GM23338 (cell line): ENCODE results near the gene CEACAM21.

Source experiments
- CREB1 ChIP-seq: fragments of 250-450 bp; sonication (Bioruptor Pico); IDR thresholded peaks from 2 replicates; pipeline ENCODE4 v1.5.0; 2020; ENCODE audit warnings: low read depth, mild to moderate bottlenecking, moderate library complexity
- CTCF ChIP-seq, 2 experiments: fragments of 200-600 bp in 1 of 2; sonication (generic) in 1 of 2; conservative IDR thresholded peaks; 2 replicates each; pipeline versions ENCODE4 v1.5.1 to v1.6.1; 2016 to 2017; ENCODE audit warnings: antibody characterized with exemption in 2 of 2, low read depth in 2 of 2, mild to moderate bottlenecking in 2 of 2, moderate library complexity in 1 of 2
- EZH2 ChIP-seq: fragments of 200-600 bp; sonication (generic); IDR thresholded peaks from one replicate; pipeline ENCODE4 v1.8.0; 2017; ENCODE audit warnings: antibody characterized with exemption, mild to moderate bottlenecking, low read depth; ENCODE audit not compliant: unreplicated experiment
- EZH2phosphoT487 ChIP-seq: fragments of 200-600 bp; sonication (generic); IDR thresholded peaks from one replicate; pipeline ENCODE4 v1.8.1; 2018; ENCODE audit warnings: antibody characterized with exemption; ENCODE audit not compliant: unreplicated experiment
- POLR2AphosphoS5 ChIP-seq: IDR thresholded peaks from 2 replicates; pipeline ENCODE4 v1.6.1; 2016; ENCODE audit warnings: antibody characterized with exemption, low read depth
- REST ChIP-seq: IDR thresholded peaks from one replicate; pipeline ENCODE4 v1.6.1; 2018; ENCODE audit warnings: antibody characterized with exemption; ENCODE audit not compliant: unreplicated experiment
- ZNF462 ChIP-seq: fragments of 250-450 bp; sonication (Bioruptor Pico); IDR thresholded peaks from 2 replicates; pipeline ENCODE4 v1.5.0; 2020; ENCODE audit warnings: mild to moderate bottlenecking, moderate library complexity

GRCh38 chr19:41587838-41588210, 11.9 kb downstream of the CEACAM21 start:
- TF ChIP-seq CTCF (conservative IDR thresholded peaks at IDR 0.05; ENCODE audit: low read depth in 2 of 2): no peak
- no peak for TF ChIP-seq CREB1 (CRISPR knock-in tag)
- no peak for TF ChIP-seq POLR2AphosphoS5
- no peak for TF ChIP-seq EZH2phosphoT487
- no peak for TF ChIP-seq ZNF462 (CRISPR knock-in tag)
- TF ChIP-seq EZH2: no peak
- TF ChIP-seq REST: no peak
